Brain microvascular endothelial cell (primary cell): ENCODE data around the gene TCF12.
"Not testable (repeated sequence)": the region's sequence is repeated elsewhere in the genome, so short reads cannot be mapped to it uniquely, and the experiment has no call there.

ENCODE experiments used
- DNase-seq: peaks from one replicate; pipeline ENCODE4 v3.0.0-alpha.2; 2020
- H3K27ac ChIP-seq: fragments of 250-450 bp; sonication (Bioruptor Pico); 2 replicates; pipeline ENCODE4 v1.5.1; 2020; ENCODE audit warnings: mild to moderate bottlenecking, moderate library complexity
- H3K27me3 ChIP-seq: fragments of 250-450 bp; sonication (Bioruptor Pico); replicated peaks from 2 replicates; pipeline ENCODE4 v1.5.1; 2020; ENCODE audit warnings: mild to moderate bottlenecking
- H3K36me3 ChIP-seq: fragments of 250-450 bp; sonication (Bioruptor Pico); replicated peaks from 2 replicates; pipeline ENCODE4 v1.5.1; 2020; ENCODE audit warnings: mild to moderate bottlenecking
- H3K4me3 ChIP-seq: 2 replicates; pipeline ENCODE4 v1.5.1; 2011; ENCODE audit warnings: low read depth, mild to moderate bottlenecking, control low read depth, low read length, moderate library complexity
- CTCF ChIP-seq: IDR thresholded peaks from 2 replicates; pipeline ENCODE4 v1.5.1; 2011; ENCODE audit warnings: low read depth, mild to moderate bottlenecking, moderate library complexity, low read length, control low read depth, inconsistent platforms; ENCODE audit errors: missing control alignments
- in situ Hi-C: cut with HindIII; loops from 2 replicates; pipeline ENCODE4 v1.10.0; 2017; ENCODE audit warnings: low sequenced_read_pairs, low pct_ligation_motif_present

Gene TCF12

DNA sequence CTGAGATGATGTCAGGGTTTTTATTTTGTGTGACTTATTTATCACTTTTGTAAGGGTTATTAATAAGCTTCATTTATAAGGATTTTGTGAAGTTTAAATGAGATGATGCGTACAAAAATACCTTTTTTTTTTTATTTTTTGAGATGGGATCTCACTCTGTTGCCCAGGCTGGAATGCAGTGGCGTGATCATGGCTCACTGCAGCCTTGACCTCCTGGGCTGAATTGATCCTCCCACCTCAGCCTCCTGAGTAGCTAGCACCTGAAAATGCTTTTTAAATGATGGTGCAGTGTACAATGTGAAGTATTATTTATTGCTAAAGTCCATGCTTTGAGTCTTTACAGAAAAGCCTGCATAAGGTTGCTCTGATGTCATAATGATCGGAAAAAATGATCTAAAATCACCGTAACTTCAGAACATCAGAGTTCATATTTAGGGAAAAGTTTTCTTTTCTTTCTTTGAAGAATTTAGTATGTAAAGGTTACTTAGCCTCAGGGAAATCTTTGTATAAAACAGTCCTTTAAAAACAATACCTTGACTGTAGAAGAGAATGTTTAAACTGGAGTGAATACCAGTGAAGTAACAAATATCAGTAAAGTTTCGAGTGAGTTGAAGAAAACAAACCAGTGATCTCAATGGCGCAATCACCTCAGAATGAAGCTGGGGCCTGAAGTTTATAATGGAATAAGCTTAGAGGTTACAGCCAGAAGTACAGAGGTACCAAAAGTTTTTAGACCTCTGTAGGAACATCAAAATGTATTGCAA is 29.7 kb downstream of the TCF12 start:
- DNase-seq = no peak
- TF ChIP-seq CTCF = no peak
- no peaks in the 10 kb centered on the region for H3K36me3 ChIP-seq
- no peak overlapping the region for H3K4me3 ChIP-seq
- H3K27ac ChIP-seq = no peak overlapping the region
- no peaks in the 10 kb centered on the region for H3K27me3 ChIP-seq
- in situ Hi-C loops = no loop called here

DNA sequence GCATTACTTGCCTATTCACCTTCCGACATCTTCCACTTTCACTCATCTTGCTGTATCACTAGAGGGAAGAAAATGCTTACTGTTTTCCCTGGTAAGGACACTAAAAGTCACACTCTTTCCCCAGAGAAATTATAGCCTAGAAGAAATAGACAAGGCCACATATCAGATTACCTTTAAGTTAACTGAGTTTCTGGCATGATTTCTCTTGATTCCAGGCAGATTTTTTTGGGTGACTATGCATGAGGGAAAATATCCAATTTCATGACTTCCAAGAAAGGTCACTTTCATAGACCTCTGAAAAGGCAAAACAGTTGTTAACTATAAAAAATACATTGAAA is 30.3 kb downstream of the TCF12 start:
- in situ Hi-C loops = no loop called here
- DNase-seq = no peak
- no peaks in the 10 kb centered on the region for H3K36me3 ChIP-seq
- H3K27ac ChIP-seq = no peak overlapping the region
- TF ChIP-seq CTCF = no peak
- no peak overlapping the region for H3K4me3 ChIP-seq
- no peaks in the 10 kb centered on the region for H3K27me3 ChIP-seq

GRCh38 chr15:56950979-56951378 is 32.5 kb downstream of the TCF12 start:
- Histone ChIP-seq H3K27ac (no peak overlapping the region), H3K36me3 (no peaks in the 10 kb centered on the region), H3K27me3 (no peaks in the 10 kb centered on the region), H3K4me3 (no peak overlapping the region)
- no peak for DNase-seq
- TF ChIP-seq CTCF = no peak
- in situ Hi-C loops = no loop called here

DNA sequence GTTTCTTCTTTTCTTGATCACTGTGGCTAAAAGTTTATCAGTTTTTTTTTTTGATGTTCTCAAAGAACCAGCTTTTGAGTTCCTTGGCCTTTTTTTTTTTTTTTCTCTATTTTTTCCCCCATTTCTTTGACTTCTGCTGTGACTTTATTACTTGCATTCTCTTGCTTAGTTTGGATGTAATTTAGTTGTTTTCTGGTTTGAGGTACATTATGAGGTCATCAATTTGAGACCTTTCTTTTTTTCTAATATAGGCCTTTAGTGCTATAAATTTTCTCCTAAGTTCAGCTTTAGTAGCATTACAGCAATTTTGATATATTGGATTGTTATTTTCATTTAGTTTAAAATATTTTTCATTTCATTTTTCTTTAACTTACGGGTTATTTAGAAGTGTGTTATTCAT is 35.3 kb downstream of the TCF12 start:
- H3K27me3 ChIP-seq = no peaks in the 10 kb centered on the region
- DNase-seq = no peak
- no peak overlapping the region for H3K4me3 ChIP-seq
- no peaks in the 10 kb centered on the region for H3K36me3 ChIP-seq
- H3K27ac ChIP-seq = no peak overlapping the region
- in situ Hi-C loops = no loop called here
- TF ChIP-seq CTCF = no peak

- DNase-seq, H3K27ac ChIP-seq, H3K4me3 ChIP-seq, H3K36me3 ChIP-seq, H3K27me3 ChIP-seq, in situ Hi-C loops: not testable (repeated sequence)
Measured at GRCh38 chr15:56955011-56955410, 36.6 kb downstream of the TCF12 start.

DNA sequence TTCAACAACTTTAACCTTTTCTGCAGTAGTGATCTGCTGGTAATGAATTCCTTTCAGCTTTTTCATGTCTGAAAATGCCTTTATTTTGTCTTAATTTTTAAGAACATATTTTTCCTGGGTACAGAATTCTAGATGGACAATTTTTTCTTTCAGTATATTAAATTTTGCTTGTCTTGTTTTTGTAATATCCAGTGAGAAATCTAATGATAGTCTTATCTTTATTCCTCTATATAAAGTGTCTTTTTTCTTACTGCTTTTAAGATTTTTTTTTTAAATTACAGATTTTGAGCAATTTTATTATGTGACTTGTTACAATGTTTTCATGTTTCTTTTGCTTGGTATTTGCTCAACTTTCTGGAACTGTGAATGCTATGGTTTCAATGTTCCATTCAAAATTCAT is 38.1 kb downstream of the TCF12 start:
- H3K4me3 ChIP-seq = no peak overlapping the region
- no peak for TF ChIP-seq CTCF
- DNase-seq = no peak
- H3K36me3 ChIP-seq = no peaks in the 10 kb centered on the region
- in situ Hi-C loops = no loop called here
- no peak overlapping the region for H3K27ac ChIP-seq
- no peaks in the 10 kb centered on the region for H3K27me3 ChIP-seq
